Stimulated activated CD4-positive, alpha-beta T cell treated with anti-CD3 and anti-CD28 coated beads, Interleukin-2, amount 100 ng/mL, for 24 hours (primary cell): ENCODE results near the gene FXR2.
"Not testable (repeated sequence)": the region's sequence is repeated elsewhere in the genome, so short reads cannot be mapped to it uniquely, and the experiment has no call there.

Source experiments
- DNase-seq, 2 donors: peaks; one replicate each; pipeline ENCODE4 v3.0.0-alpha.2; 2020

The FXR2 gene

GRCh38 chr17:7627250-7628121, 12.8 kb upstream of the FXR2 start, which contains the start of gene SAT2:
SAT2 (minus strand) TSS chr17:7627821; CDS start chr17:7627635, 186 bp downstream.
- peak; percentile 85 to 86 for DNase-seq

DNA sequence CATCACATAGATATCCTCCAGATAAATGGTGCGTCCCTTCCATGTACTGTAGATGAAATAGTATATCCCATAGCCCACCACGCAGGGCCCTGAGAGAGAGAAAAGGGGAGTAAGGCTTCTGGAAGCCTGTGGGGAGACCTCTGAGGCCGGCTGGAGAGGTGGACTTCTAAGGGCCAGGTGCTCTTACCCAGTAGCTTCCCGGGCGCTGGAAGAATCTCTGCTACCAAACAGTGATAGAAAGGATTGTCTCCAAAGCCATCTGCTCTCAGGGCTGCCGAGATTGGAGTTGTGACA, 12.2 kb upstream of the FXR2 start:
- no peak for DNase-seq

DNA sequence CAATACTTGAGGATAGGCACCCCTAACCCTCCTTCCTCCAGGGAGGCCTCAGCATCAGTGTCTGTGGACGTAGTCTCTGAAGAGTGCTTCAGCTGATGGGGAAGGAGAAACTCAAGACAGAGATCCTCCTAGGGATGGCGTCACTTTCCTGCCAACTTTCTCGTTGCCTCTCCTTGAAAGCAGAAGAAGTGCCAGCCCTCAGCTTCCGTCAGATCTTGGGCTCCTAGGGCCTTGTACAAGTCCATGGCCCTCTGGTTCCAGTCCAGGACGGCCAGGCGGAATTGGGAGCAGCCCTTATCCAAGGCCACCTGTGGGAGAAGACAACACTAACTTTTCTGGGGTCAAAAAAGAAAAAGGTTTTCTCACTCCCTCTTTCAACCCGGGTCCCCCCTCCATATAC, 11.6 kb upstream of the FXR2 start:
- no peak for DNase-seq

- not testable (repeated sequence) for DNase-seq
Measured at GRCh38 chr17:7625749-7626148, 11.1 kb upstream of the FXR2 start.

DNA sequence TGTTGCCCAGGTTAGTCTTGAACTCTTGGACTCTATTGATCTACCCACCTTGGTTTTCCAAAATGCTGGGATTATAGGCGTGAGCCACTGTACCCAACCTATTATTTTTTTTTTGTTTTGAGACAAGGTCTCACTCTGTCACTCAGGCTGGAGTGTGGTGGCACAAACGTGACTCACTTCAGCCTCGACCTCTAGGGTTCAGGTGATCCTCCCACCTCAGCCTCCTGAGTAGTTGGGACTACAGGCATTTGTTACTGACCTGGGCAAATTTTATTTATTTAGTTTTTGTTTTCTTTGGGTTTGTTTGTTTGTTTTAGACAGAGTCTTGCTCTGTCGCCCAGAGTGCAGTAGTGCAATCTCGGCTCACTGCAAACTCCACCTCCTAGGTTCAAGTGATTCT, 9.0 kb upstream of the FXR2 start:
- DNase-seq: no peak

- no peak for DNase-seq
Measured at GRCh38 chr17:7620835-7621234, 6.1 kb upstream of the FXR2 start.

DNA sequence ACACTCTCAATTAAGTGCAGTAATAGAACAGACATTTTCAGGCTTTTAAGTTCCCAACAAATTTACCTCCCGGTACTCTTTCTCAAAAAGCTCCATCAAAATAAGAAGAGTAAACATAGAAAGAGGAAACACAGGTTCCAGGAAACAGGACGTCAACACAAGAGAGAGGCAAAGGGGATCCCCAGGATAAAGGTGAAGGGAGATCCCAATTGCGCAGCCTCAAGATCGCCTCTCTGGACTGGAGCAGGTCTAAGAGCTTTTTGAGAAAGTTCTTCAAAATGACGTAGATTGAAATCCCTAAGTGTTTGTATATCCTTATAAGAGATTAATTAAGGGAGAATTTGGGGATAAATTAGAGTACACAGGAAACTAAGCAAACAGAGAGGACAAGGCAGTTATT, 3.9 kb upstream of the FXR2 start:
- no peak for DNase-seq

DNA sequence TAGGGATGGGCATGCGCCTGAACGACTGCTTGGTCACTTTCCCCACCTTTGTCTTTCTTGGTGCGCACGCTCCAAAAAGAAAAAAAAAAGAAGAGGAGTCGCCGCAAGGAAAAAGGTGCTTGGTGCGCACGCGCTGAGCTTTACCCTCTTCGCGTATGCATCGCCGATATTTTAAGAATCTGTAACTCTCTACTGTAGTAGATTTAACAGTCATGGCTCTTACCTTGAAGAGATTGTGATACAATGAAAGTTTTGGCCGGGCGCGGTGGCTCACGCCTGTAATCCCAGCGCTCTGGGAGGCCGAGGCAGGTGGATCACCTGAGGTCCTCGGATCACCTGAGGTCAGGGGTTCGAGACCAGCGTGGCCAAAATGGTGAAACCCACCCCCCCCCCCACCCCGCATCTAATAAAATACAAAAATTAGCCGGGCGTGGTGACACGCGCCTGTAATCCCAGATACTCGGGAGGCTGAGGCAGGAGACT, 609 bp upstream of the FXR2 start:
- no peak for DNase-seq

GRCh38 chr17:7613769-7614424, 800 bp downstream of the FXR2 start:
- DNase-seq: no peak

DNA sequence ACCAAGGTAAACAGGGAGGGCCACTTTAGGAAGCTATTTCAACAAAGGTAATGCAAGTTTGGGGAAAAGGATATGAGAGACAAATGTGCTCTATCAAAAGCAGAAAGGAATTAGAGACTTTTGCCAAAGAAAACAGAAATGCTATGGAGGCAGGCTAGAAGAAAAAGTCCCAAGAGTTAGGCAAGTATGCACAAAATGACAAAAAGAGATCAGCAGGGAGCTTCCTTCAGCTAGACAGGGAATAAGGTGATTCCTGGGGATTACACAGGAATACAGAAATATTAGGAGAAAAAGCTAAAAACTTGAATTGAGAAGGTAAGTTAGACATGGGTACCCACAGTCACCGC, 2.4 kb downstream of the FXR2 start:
- DNase-seq: no peak

GRCh38 chr17:7611635-7612293, 2.9 kb downstream of the FXR2 start:
- DNase-seq: no peak

DNA sequence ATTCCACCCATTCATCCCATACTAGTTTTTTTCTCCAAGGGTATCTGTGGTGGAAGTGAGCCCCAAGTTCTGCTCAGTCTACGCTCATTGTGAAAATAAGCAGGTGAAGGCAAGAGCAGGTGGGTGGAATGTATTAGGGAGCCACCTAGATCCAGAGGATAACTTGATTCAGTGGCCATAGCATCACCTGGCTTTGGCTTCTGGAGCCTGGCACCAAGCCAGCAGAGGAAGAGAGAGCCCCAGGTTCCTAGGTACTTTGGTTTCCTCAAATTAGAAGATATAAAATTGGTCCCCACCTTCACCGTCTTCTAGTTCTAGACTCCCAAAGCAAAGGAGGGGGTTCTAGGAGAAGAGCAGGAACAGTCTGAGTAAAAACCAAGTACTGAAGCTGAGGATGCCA, 4.1 kb downstream of the FXR2 start:
- DNase-seq: no peak

GRCh38 chr17:7606280-7606679, 8.4 kb downstream of the FXR2 start:
- DNase-seq: no peak

DNA sequence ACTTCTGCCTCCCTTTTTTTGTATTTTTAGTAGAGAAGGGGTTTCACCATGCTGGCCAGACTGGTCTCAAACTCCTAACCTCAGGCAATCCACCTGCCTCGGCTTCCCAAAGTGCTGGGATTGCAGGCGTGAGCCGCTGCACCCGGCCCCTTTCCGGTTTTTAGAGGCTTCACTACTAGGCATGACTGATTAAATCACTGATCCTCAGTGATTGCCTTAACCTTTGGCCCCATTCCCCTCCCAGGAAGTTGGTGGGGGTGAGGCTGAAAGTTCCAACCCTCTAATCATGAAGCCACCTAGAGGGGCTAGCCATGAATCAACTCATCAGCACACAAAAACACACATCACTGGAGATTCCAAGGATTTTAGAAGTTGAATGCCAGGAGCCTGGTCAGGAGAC, 17.1 kb downstream of the FXR2 start:
- DNase-seq: not testable (repeated sequence)

DNA sequence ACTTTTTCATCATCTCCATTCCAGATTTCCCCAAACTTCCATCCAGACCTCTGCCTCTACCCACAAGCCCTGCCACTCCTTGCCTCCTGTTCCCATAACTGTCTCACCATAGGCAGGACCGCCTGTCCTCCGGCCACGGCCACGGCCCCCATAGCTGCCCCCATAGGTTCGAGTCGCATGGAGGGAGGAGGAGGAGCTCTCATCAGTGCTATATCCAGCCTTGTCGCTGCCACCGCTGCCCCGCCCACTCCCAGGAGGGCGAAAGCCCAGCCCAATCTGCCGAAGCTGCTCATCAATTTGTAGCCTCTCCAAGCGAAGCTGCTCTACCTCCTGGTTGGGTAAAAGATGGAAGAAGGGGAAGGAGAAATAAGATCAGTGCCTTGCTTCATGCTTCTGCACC, 21.4 kb downstream of the FXR2 start:
- no peak for DNase-seq

DNA sequence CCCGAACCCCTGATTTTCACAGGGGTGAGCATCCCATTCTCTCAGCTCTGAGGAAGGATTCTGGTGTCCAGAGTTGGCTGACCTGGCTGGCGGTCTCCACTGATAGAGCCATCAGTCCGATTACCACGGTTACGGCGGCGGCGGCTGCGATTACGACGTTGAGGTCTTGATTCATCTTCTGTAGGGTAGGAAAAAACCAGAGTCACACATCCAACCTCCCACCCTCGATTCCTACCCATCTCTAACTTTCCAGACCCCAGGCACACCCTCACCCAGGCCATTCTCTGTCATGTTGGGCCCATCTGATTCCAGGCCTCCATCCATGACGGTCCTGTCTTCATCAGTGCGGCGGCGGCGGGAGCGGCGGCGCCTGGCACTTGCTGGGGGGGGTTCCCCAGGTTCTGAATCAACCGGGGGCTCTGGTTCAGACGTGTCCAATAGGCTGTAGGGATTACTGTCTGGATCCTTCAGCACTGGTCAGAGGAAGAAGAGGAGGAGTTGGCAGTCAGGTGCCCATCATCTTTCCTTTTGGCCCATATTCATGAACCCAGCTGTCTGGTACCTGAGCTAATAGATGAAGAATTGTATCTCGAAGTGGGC, 22.2 kb downstream of the FXR2 start:
- no peak for DNase-seq

DNA sequence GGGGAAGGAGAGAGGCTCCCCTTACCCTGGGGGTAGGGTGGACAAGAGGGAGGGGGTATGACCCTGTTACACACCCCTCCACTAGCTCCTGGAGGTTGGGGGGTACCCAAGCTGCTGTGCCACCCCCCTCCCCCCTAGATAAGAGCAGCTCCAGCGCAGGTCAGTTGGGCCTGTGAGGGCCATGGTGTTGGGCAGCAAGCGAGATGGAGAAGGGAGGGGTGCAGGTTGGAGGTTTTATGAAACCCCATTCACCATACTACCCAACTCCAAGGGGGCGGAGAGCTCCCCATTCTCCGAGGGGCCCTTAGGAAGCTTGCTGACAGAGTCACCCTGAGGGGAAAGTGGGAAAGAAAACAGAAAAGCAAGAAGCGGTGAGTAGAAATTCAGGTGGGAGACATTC, 23.1 kb downstream of the FXR2 start:
- no peak for DNase-seq

- DNase-seq: no peak
Measured at GRCh38 chr17:7590743-7591142, 24.0 kb downstream of the FXR2 start.

DNA sequence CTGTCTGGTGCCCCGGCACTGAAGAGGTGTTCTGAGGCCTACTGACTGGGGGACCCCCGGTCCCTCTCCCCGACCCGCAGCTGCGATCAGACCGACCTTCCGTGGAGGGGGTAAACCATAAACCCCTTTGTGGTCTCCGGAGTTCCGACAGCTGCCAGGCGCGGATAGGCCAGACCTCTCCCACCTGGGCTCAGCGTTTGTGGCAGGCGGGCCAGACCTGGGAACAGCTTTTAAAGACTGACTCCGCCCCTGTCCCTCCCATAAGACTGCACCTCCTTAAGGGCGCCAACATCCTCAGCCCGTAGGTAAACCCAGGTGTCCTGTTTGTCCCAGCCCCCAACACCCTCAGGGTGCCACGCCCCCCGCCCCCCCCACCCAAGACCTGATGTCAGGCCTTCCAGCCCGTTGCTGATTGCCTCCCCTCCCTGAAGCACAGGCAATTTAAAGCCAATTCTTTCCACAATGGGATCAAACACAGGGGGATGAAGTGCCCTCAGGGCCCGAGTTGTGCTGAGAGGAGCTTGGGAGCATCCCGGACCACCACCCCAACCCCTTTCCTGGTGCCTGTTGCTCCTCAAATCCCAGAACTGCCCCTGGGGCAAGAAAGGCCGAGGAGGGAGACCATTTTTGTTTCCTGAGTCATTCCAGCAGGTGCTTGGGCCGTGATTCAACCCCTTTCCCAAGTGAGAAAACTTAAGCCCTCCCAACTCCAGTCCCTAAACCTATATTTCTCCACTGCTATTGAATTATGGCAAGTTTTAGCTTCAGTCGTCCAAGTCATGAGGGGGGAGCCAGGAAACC, 24.6 kb downstream of the FXR2 start, which contains the start of gene SOX15:
SOX15 (minus strand) TSS at position 204 of the 801 bp plus-strand sequence. CDS start 418 bp downstream, outside the sequence.
- no peak for DNase-seq

- peak; percentile 65 to 73 for DNase-seq
Measured at GRCh38 chr17:7589204-7589868, 25.4 kb downstream of the FXR2 start.

DNA sequence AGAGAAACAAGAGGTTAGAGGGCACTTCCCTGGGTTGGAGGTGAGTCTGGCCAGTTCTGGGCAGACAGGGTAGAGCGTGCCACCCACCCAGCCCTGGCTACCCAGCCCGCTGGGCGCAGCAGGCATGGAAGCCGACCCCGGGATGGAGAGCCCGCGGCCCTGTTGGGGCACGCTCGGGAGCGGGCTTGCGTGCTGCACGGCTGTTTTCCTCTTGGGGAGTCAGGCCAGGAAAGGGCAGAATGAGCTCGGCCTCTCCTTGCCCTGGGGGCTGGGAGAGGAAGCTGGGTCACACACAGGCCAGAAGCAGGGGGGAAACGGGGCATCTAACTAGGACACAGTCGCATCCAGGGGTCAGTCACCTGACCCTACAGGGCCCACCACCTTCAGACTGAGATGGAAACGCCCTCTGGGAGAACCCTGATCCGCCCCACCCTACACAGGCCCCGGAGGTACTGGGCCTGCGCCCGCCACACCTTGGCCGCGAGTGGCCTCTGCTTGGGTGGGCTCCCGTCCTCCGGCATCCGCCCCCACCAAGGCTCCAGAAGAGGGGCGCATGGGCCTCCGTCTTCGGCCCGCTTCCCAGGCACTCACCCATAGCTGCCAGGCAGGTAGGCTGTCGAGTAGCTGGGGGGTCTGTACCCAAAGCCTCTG, 26.0 kb downstream of the FXR2 start:
- no peak for DNase-seq
